GM12878 (cell line): Measurements from ENCODE around the gene SUGP2. TPM values are rescaled to one million over a fixed set of nuclear protein-coding genes. Genes with fewer than 3 reads are reported as not detected.

Source experiments
- ATAC-seq: fragments of 200-7000 bp; cut with Tn5 transposase; 3 replicates; pipeline ENCODE4 v1.9.1; 2020; ENCODE audit warnings: mild to moderate bottlenecking, moderate library complexity
- BruUV-seq: library from RNA; stranded (reverse); fragments of 400-500 nt; replicated peaks from 2 replicates; lab custom pipeline; 2021; lab: Mats Ljungman, UMichigan
- CTCF ChIA-PET: fragments of 300-600 bp; sonication (Branson Sonifier 250); formaldehyde crosslinking; extraction: SDS; loops from one replicate; lab custom pipeline; 2021; ENCODE audit warnings: inconsistent platforms; lab: Yijun Ruan, JAX
- POLR2A ChIA-PET: fragments of 350-600 bp; formaldehyde crosslinking; extraction: SDS; loops from one replicate; lab custom pipeline; 2021; ENCODE audit warnings: inconsistent platforms; lab: Charles Lee
- RAD21 ChIA-PET: fragments of 300-600 bp; sonication (Branson Sonifier 250); formaldehyde crosslinking; loops from one replicate; lab custom pipeline; 2023; ENCODE audit warnings: antibody characterized with exemption; ENCODE audit not compliant: unreplicated experiment; lab: Charles Lee
- SMC1A ChIA-PET: fragments of 300-600 bp; sonication (Branson Sonifier 250); formaldehyde crosslinking; loops from one replicate; lab custom pipeline; 2023; ENCODE audit not compliant: unreplicated experiment, uncharacterized antibody; lab: Charles Lee
- DNase-seq: peaks from one replicate; pipeline ENCODE4 v3.0.0-alpha.2; 2011; ENCODE audit warnings: low read depth, low spot score
- FAIRE-seq: peaks from 3 replicates; lab custom pipeline; 2011; peaks lifted over from hg19 to GRCh38; lab: Jason Lieb, UNC
- H2AFZ ChIP-seq: 2 replicates; pipeline ENCODE4 v1.6.0; 2011; ENCODE audit warnings: low read depth, low read length, control low read depth; ENCODE audit not compliant: control insufficient read depth
- H3K27ac ChIP-seq: 2 replicates; pipeline ENCODE4 v1.5.1; 2011; ENCODE audit warnings: control low read depth; ENCODE audit not compliant: control insufficient read depth, insufficient read depth
- H3K27me3 ChIP-seq, 2 experiments: replicated peaks in 1 of 2; 2 replicates each; pipeline versions ENCODE4 v1.6.0 to v1.6.1; 2011; ENCODE audit warnings: low read length in 1 of 2; ENCODE audit not compliant: control insufficient read depth in 2 of 2, insufficient read depth in 2 of 2
- H3K36me3 ChIP-seq, 2 experiments: 2 replicates each; pipeline ENCODE4 v1.5.1; 2011; ENCODE audit warnings: low read length in 1 of 2; ENCODE audit not compliant: control insufficient read depth in 2 of 2, insufficient read depth in 2 of 2
- H3K4me1 ChIP-seq: 2 replicates; pipeline ENCODE4 v1.6.1; 2011; ENCODE audit warnings: mild to moderate bottlenecking, low read length, moderate library complexity, mixed read lengths; ENCODE audit not compliant: control insufficient read depth, insufficient read depth
- H3K4me2 ChIP-seq: 2 replicates; pipeline ENCODE4 v1.6.0; 2011; ENCODE audit warnings: control low read depth; ENCODE audit not compliant: control insufficient read depth, insufficient read depth
- H3K4me3 ChIP-seq: fragments of 200-600 bp; sonication (generic); 2 replicates; pipeline ENCODE4 v1.5.1; 2016
- H3K79me2 ChIP-seq: 2 replicates; pipeline ENCODE4 v1.6.0; 2011; ENCODE audit warnings: low read length; ENCODE audit not compliant: control insufficient read depth, insufficient read depth
- H3K9ac ChIP-seq: 2 replicates; pipeline ENCODE4 v1.8.0; 2011; ENCODE audit warnings: low read length, control low read depth, mixed read lengths; ENCODE audit not compliant: control insufficient read depth, insufficient read depth
- H3K9me3 ChIP-seq: replicated peaks from 3 replicates; pipeline ENCODE4 v1.5.1; 2011; ENCODE audit warnings: mild to moderate bottlenecking, low read length; ENCODE audit not compliant: control insufficient read depth, insufficient read depth
- H4K20me1 ChIP-seq: 2 replicates; pipeline ENCODE4 v1.6.0; 2011; ENCODE audit not compliant: control insufficient read depth, insufficient read depth
- BCL11A ChIP-seq: IDR thresholded peaks from 2 replicates; pipeline ENCODE4 v1.6.1; 2011; ENCODE audit warnings: low read depth, low read length
- BRCA1 ChIP-seq: IDR thresholded peaks from 2 replicates; pipeline ENCODE4 v1.6.1; 2011; ENCODE audit warnings: low read depth, low read length, improper control_type of control experiment
- E2F8 ChIP-seq: fragments of 450-650 bp; IDR thresholded peaks from 2 replicates; pipeline ENCODE4 v1.6.1; 2018; ENCODE audit warnings: mild to moderate bottlenecking, low read depth, moderate library complexity; ENCODE audit not compliant: partially characterized antibody
- FOS ChIP-seq: IDR thresholded peaks from 3 replicates; pipeline ENCODE4 v1.6.1; 2011; ENCODE audit warnings: borderline replicate concordance; ENCODE audit not compliant: insufficient read length; ENCODE audit errors: extremely low read depth
- HDAC6 ChIP-seq: fragments of 200-600 bp; sonication (generic); IDR thresholded peaks from one replicate; pipeline ENCODE4 v1.8.0; 2017; ENCODE audit warnings: antibody characterized with exemption; ENCODE audit not compliant: unreplicated experiment
- NFYA ChIP-seq: IDR thresholded peaks from 2 replicates; pipeline ENCODE4 v1.6.1; 2011; ENCODE audit warnings: low read depth, mild to moderate bottlenecking, low read length, improper control_type of control experiment, borderline replicate concordance
- NR2C1 ChIP-seq: fragments of 450-650 bp; IDR thresholded peaks from 2 replicates; pipeline ENCODE4 v1.6.1; 2017; ENCODE audit warnings: antibody characterized with exemption, mild to moderate bottlenecking, moderate library complexity
- PAX8 ChIP-seq: fragments of 450-650 bp; IDR thresholded peaks from 2 replicates; pipeline ENCODE4 v1.6.1; 2017; ENCODE audit warnings: mild to moderate bottlenecking, moderate library complexity
- PML ChIP-seq: IDR thresholded peaks from 2 replicates; pipeline ENCODE4 v1.6.1; 2012; ENCODE audit warnings: low read length, inconsistent platforms
- RUNX3 ChIP-seq: IDR thresholded peaks from 2 replicates; pipeline ENCODE4 v1.6.1; 2012; ENCODE audit warnings: low read length, inconsistent platforms
- SIX5 ChIP-seq: IDR thresholded peaks from 2 replicates; pipeline ENCODE4 v1.6.1; 2011; ENCODE audit warnings: mild to moderate bottlenecking, low read depth, low read length, moderate library complexity; ENCODE audit not compliant: severe bottlenecking
- ZBTB33 ChIP-seq: fragments of 450-650 bp; IDR thresholded peaks from 2 replicates; pipeline ENCODE4 v1.6.1; 2017; ENCODE audit warnings: mild to moderate bottlenecking
- WGBS: methylation state at CpG from one replicate; pipeline ENCODE4 v1.1.6; 2016; ENCODE audit warnings: low lambda C conversion rate; ENCODE audit not compliant: insufficient replicate concordance, insufficient coverage; ENCODE audit errors: missing lambda C conversion rate; 5-methylcytosine and 5-hydroxymethylcytosine counted together
- in situ Hi-C: fragments of 300-500 bp; cut with MboI; formaldehyde crosslinking; loops from 9 replicates; pipeline ENCODE4 v1.14.3; 2018; ENCODE audit warnings: mixed read lengths
- intact Hi-C: fragments of 100-400 bp; cut with micrococcal nuclease; formaldehyde crosslinking; loops from one replicate; pipeline ENCODE4 v1.14.2; 2022; ENCODE audit not compliant: unreplicated experiment
- polyA plus RNA-seq, 11 experiments: library from polyadenylated mRNA; depleted of rRNA in 4 of 11; unstranded in 6 of 11; stranded (reverse) in 5 of 11; fragments of >200 nt; fragmentation: Nextera tagmentation in 4 of 11; fragmentation: Illumina TruSeq in 1 of 11; extraction: Ambion mirVana in 4 of 11; extraction: Trizol in 1 of 11; gene quantifications; 1 replicate in 1 of 11; 2 replicates in 10 of 11; pipeline versions ENCODE4 v1.2.1 to v1.2.3, GENCODE V29; 2011 to 2016; ENCODE audit warnings: inconsistent platforms in 2 of 11, missing spikeins in 2 of 11, low read depth in 1 of 11
- total RNA-seq, 4 experiments: library from RNA; depleted of rRNA in 3 of 4; stranded (reverse); fragments of >200 nt in 3 of 4; fragmentation: Illumina TruSeq in 1 of 4; extraction: Trizol in 1 of 4; gene quantifications; 2 replicates each; pipeline versions ENCODE4 v1.2.1 to v1.2.3, GENCODE V29; 2013 to 2021

SUGP2 gene
- total and polyA plus RNA-seq, 10 of the 15 experiments (the other 5 are each of a cell fraction or from before 2014, with no cell fraction given), result 15.0 to 120 (median 57.2) TPM

GRCh38 chr19:18982669-18983068 is 50.6 kb downstream of the SUGP2 start:
- no TSS peak for BruUV-seq
- Histone ChIP-seq H3K27me3 (peaks cover 0 to 4% of the 10 kb centered on the region in 2 experiments; a peak in 2 of 4 replicates), H3K9ac (no peak overlapping the region), H2AFZ (no peak overlapping the region), H3K9me3 (no peaks in the 10 kb centered on the region), H3K4me3 (no peak overlapping the region), H3K4me1 (no peaks in the 10 kb centered on the region), H3K79me2 (no peaks in the 10 kb centered on the region), H3K36me3 (no peaks in the 10 kb centered on the region), H3K4me2 (no peak overlapping the region), H3K27ac (no peak overlapping the region), H4K20me1 (no peaks in the 10 kb centered on the region)
- FAIRE-seq, result no peak
- ChIA-PET POLR2A (no interaction called here), CTCF (interaction anchor here (1.3 kb wide), 1 partner anchor 64 kb away, joined by 3 read pairs; the partner anchor contains the start of genes COPE and DDX49), SMC1A (no interaction called here)
- whole genome bisulfite sequencing, result 15% methylated on average over 2 of the region's 2 CpGs
- no peak for DNase-seq
- ATAC-seq, result no peak
- intact Hi-C loops (no loop called here), in situ Hi-C loops (no loop called here)
- TF ChIP-seq HDAC6, result no peak
- no peak for TF ChIP-seq PAX8
- TF ChIP-seq, all 136 proteins: peak for 0
- RAD21 ChIA-PET, result no interaction called here

- H3K27ac ChIP-seq, result no peak overlapping the region
- H3K27me3 ChIP-seq, result peaks cover 0 to 2% of the 10 kb centered on the region in 2 experiments; a peak in 2 of 4 replicates
- no peaks in the 10 kb centered on the region for H4K20me1 ChIP-seq
- no TSS peak for BruUV-seq
- WGBS, result 47% methylated on average over 7 of the region's 7 CpGs
- DNase-seq, result no peak
- ChIA-PET SMC1A (no interaction called here), RAD21 (no interaction called here), POLR2A (no interaction called here), CTCF (no interaction called here)
- H3K4me2 ChIP-seq, result no peak overlapping the region
- ATAC-seq, result no peak
- FAIRE-seq, result no peak
- H2AFZ ChIP-seq, result no peak overlapping the region
- no peaks in the 10 kb centered on the region for H3K4me1 ChIP-seq
- in situ Hi-C loops, result no loop called here
- intact Hi-C loops, result no loop called here
- H3K36me3 ChIP-seq, result no peaks in the 10 kb centered on the region
- H3K4me3 ChIP-seq, result no peak overlapping the region
- H3K79me2 ChIP-seq, result no peaks in the 10 kb centered on the region
- no peak overlapping the region for H3K9ac ChIP-seq
- no peaks in the 10 kb centered on the region for H3K9me3 ChIP-seq
- TF ChIP-seq BCL11A, result no peak
- TF ChIP-seq E2F8, result no peak
- no peak for TF ChIP-seq NFYA
- TF ChIP-seq NR2C1, result no peak
- TF ChIP-seq PML, result no peak
- TF ChIP-seq FOS, result no peak
- no peak for TF ChIP-seq BRCA1
- no peak for TF ChIP-seq RUNX3
- TF ChIP-seq ZBTB33, result no peak
- TF ChIP-seq SIX5, result no peak
These were observed 52.8 kb downstream of the SUGP2 start for GRCh38 chr19:18980432-18981020.
